ENCODE results near the gene NISCH. TPM values are rescaled to one million over a fixed set of nuclear protein-coding genes. Genes with fewer than 3 reads are reported as not detected.

NISCH gene
- total RNA-seq, 1 donor from 2014 or later: 89.5 TPM

DNA sequence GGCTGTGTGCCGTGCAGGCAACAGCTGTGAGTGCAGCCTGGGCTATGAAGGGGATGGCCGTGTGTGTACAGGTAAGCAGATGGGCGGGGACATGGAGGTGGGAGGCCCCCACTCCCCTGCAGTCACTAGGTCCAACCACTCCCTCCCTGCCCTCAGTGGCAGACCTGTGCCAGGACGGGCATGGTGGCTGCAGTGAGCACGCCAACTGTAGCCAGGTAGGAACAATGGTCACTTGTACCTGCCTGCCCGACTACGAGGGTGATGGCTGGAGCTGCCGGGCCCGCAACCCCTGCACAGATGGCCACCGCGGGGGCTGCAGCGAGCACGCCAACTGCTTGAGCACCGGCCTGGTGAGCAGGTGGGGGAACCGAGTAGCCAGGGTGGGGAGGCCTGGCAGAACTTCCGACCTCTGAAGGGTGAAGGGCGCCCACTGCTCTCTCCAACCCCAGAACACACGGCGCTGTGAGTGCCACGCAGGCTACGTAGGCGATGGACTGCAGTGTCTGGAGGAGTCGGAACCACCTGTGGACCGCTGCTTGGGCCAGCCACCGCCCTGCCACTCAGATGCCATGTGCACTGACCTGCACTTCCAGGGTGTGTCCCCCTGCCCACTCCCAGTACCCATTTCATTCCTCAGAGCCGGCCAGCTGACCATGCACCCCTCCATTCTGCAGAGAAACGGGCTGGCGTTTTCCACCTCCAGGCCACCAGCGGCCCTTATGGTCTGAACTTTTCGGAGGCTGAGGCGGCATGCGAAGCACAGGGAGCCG, 66.7 kb downstream of the NISCH start:
- CTCF ChIA-PET: no interaction called here
- Mint-ChIP-seq H3K27ac (no peak overlapping the region), H3K36me3 (ENCODE audit: low read depth) (peaks cover 1% of the 10 kb centered on the region), H3K27me3 (no peaks in the 10 kb centered on the region), H3K4me1 (no peaks in the 10 kb centered on the region), H3K4me3 (no peak overlapping the region), H3K9me3 (no peaks in the 10 kb centered on the region)
- ATAC-seq (ENCODE audit: low read depth): no peak
- POLR2A ChIA-PET: no interaction called here
- TF ChIP-seq, protein P1, sequence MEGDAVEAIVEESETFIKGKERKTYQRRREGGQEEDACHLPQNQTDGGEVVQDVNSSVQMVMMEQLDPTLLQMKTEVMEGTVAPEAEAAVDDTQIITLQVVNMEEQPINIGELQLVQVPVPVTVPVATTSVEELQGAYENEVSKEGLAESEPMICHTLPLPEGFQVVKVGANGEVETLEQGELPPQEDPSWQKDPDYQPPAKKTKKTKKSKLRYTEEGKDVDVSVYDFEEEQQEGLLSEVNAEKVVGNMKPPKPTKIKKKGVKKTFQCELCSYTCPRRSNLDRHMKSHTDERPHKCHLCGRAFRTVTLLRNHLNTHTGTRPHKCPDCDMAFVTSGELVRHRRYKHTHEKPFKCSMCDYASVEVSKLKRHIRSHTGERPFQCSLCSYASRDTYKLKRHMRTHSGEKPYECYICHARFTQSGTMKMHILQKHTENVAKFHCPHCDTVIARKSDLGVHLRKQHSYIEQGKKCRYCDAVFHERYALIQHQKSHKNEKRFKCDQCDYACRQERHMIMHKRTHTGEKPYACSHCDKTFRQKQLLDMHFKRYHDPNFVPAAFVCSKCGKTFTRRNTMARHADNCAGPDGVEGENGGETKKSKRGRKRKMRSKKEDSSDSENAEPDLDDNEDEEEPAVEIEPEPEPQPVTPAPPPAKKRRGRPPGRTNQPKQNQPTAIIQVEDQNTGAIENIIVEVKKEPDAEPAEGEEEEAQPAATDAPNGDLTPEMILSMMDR (IDR thresholded peaks at IDR 0.05): no peak
- intact Hi-C loops (cut with micrococcal nuclease): no loop called here
- DNase-seq: no peak

GRCh38 chr3:52522651-52523251, 67.3 kb downstream of the NISCH start:
- H3K27ac Mint-ChIP-seq: no peak overlapping the region
- ChIA-PET CTCF (no interaction called here), POLR2A (no interaction called here)
- ATAC-seq (ENCODE audit: low read depth) (no peak), DNase-seq (no peak)
- TF ChIP-seq, protein P1 (IDR thresholded peaks at IDR 0.05): no peak
- H3K27me3 Mint-ChIP-seq: no peaks in the 10 kb centered on the region
- no peaks in the 10 kb centered on the region for H3K4me1 Mint-ChIP-seq
- no peaks in the 10 kb centered on the region for H3K9me3 Mint-ChIP-seq
- H3K36me3 Mint-ChIP-seq (ENCODE audit: low read depth): peaks cover 1% of the 10 kb centered on the region
- no peak overlapping the region for H3K4me3 Mint-ChIP-seq
- intact Hi-C loops (cut with micrococcal nuclease): no loop called here

DNA sequence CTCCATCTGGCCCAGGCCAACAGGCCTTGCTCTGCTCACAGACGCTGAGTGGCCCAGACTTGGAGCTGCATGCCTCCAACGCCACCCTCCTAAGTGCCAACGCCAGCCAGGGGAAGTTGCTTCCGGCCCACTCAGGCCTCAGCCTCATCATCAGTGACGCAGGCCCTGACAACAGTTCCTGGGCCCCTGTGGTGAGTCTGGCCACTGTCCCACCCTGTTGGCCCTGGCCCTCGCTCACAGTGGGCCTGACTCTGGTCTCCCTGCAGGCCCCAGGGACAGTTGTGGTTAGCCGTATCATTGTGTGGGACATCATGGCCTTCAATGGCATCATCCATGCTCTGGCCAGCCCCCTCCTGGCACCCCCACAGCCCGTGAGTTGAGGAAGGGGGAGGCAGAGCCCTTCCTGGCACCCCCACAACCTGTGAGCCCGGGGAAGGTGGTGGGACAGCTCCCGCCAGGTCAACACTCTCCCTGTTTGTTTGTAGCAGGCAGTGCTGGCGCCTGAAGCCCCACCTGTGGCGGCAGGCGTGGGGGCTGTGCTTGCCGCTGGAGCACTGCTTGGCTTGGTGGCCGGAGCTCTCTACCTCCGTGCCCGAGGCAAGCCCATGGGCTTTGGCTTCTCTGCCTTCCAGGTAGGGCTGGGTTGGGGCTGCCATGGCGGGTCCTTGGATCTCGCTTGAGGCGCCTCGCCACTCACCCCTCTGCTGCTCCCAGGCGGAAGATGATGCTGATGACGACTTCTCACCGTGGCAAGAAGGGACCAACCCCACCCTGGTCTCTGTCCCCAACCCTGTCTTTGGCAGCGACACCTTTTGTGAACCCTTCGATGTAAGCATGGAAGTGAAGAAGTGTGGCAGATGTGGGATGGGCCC, 68.2 kb downstream of the NISCH start:
- no peak for DNase-seq
- H3K9me3 Mint-ChIP-seq: no peaks in the 10 kb centered on the region
- no peak overlapping the region for H3K27ac Mint-ChIP-seq
- no peak overlapping the region for H3K4me3 Mint-ChIP-seq
- H3K4me1 Mint-ChIP-seq: no peaks in the 10 kb centered on the region
- peaks cover 1% of the 10 kb centered on the region for H3K36me3 Mint-ChIP-seq (ENCODE audit: low read depth)
- intact Hi-C loops (cut with micrococcal nuclease): no loop called here
- ChIA-PET POLR2A (no interaction called here), CTCF (no interaction called here)
- ATAC-seq (ENCODE audit: low read depth): no peak
- TF ChIP-seq, protein P1 (IDR thresholded peaks at IDR 0.05): no peak
- no peaks in the 10 kb centered on the region for H3K27me3 Mint-ChIP-seq

DNA sequence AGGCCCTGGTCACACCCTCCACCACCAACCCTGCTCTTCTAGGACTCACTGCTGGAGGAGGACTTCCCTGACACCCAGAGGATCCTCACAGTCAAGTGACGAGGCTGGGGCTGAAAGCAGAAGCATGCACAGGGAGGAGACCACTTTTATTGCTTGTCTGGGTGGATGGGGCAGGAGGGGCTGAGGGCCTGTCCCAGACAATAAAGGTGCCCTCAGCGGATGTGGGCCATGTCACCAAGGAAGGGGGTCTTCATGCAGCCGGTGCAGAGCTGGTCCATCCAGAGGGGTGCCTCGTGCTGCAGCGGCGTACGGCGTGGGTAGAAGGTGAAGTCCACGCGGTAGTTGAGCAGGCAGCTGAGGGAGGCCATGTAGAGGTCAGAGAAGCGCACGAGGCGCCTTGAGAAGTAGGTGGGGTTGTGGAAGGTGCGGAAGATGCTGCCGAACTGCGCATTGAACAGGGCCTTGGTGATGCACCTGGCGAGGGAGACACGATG, 68.9 kb downstream of the NISCH start:
- TF ChIP-seq, protein P1 (IDR thresholded peaks at IDR 0.05): no peak
- no peak overlapping the region for H3K27ac Mint-ChIP-seq

More for the DNA sequence above, 68.9 kb downstream of the NISCH start:
- no peaks in the 10 kb centered on the region for H3K27me3 Mint-ChIP-seq
- POLR2A ChIA-PET: interaction anchor here (0.6 kb wide), 1 partner anchor 36 kb away, joined by 3 read pairs; no protein-coding TSS in a partner anchor
- intact Hi-C loops (cut with micrococcal nuclease): no loop called here
- no peak overlapping the region for H3K4me3 Mint-ChIP-seq
- no peak for ATAC-seq (ENCODE audit: low read depth)
- CTCF ChIA-PET: no interaction called here
- no peaks in the 10 kb centered on the region for H3K4me1 Mint-ChIP-seq
- H3K9me3 Mint-ChIP-seq: no peaks in the 10 kb centered on the region
- no peak for DNase-seq
- H3K36me3 Mint-ChIP-seq (ENCODE audit: low read depth): peaks cover 1% of the 10 kb centered on the region
